T-cell (primary cell): ENCODE results near the gene SNX9. TPM values are rescaled to one million over a fixed set of nuclear protein-coding genes. Genes with fewer than 3 reads are reported as not detected.

ENCODE experiments used
- ATAC-seq, 4 experiments: fragments of 200-7000 bp in 3 of 4; fragments of 150-1000 bp in 1 of 4; cut with Tn5 transposase; replicated peaks in 1 of 4; 1 replicate in 3 of 4; 2 replicates in 1 of 4; pipeline ENCODE4 v1.10.0; 2021; ENCODE audit warnings: moderate library complexity in 3 of 4, mild to moderate bottlenecking in 2 of 4, moderate number of reproducible peaks in 1 of 4
- CTCF ChIA-PET, 2 donors: fragments of 300-600 bp; sonication (Branson Sonifier 250); formaldehyde crosslinking; loops; one replicate each; lab custom pipeline; 2022; ENCODE audit warnings: antibody characterized with exemption in 2 of 2; lab: Charles Lee
- POLR2A ChIA-PET, 2 donors: fragments of 300-600 bp; sonication (Branson Sonifier 250); formaldehyde crosslinking; loops; one replicate each; lab custom pipeline; 2022; ENCODE audit warnings: antibody characterized with exemption in 2 of 2; lab: Charles Lee
- DNase-seq, 35 experiments: peaks; one replicate each; pipeline versions ENCODE4 v3.0.0 to v3.0.0-alpha.2; 2013 to 2023
- H3K27ac ChIP-seq: one replicate; pipeline ENCODE4 v1.5.1; 2013; ENCODE audit warnings: low read length
- H3K27me3 ChIP-seq, 2 experiments: replicated peaks in 1 of 2; 1 replicate in 1 of 2; 2 replicates in 1 of 2; pipeline versions ENCODE4 v1.6.1 to v1.7.0; 2013; ENCODE audit warnings: low read length in 1 of 2, mixed read lengths in 1 of 2; ENCODE audit not compliant: control insufficient read depth in 2 of 2, insufficient read depth in 2 of 2; ENCODE audit errors: extremely low read depth in 1 of 2
- H3K36me3 ChIP-seq, 2 donors: 1 replicate in 1 of 2; 2 replicates in 1 of 2; pipeline versions ENCODE4 v1.6.1 to v1.7.0; 2013; ENCODE audit warnings: low read length in 1 of 2; ENCODE audit not compliant: control insufficient read depth in 2 of 2, insufficient read depth in 1 of 2; ENCODE audit errors: extremely low read depth in 1 of 2
- H3K4me1 ChIP-seq, 2 experiments: 1 replicate in 1 of 2; 2 replicates in 1 of 2; pipeline versions ENCODE4 v1.6.1 to v1.7.0; 2013; ENCODE audit warnings: low read length in 2 of 2, mixed read lengths in 1 of 2; ENCODE audit not compliant: insufficient read depth in 2 of 2, control insufficient read depth in 1 of 2; ENCODE audit errors: extremely low read depth in 1 of 2
- H3K4me3 ChIP-seq, 2 donors: 1 replicate in 1 of 2; 2 replicates in 1 of 2; pipeline versions ENCODE4 v1.5.1 to v1.7.0; 2013; ENCODE audit warnings: mild to moderate bottlenecking in 2 of 2, low read length in 1 of 2, moderate library complexity in 1 of 2; ENCODE audit not compliant: control insufficient read depth in 1 of 2; ENCODE audit errors: extremely low read depth in 1 of 2
- H3K9me3 ChIP-seq: 2 replicates; pipeline ENCODE4 v1.7.0; 2013
- H3K27ac Mint-ChIP-seq, 2 donors: one replicate each; pipeline ENCODE4 v1.8.0; 2020 to 2021; ENCODE audit warnings: mild to moderate bottlenecking in 2 of 2, mixed read lengths in 2 of 2
- H3K27me3 Mint-ChIP-seq, 2 donors: one replicate each; pipeline ENCODE4 v1.8.0; 2021 to 2022; ENCODE audit warnings: mixed read lengths in 2 of 2
- H3K36me3 Mint-ChIP-seq: one replicate; pipeline ENCODE4 v1.8.0; 2021; ENCODE audit warnings: mixed read lengths
- H3K4me1 Mint-ChIP-seq, 3 donors: one replicate each; pipeline ENCODE4 v1.8.0; 2020 to 2022; ENCODE audit warnings: mixed read lengths in 3 of 3, mild to moderate bottlenecking in 1 of 3
- H3K4me3 Mint-ChIP-seq, 3 donors: one replicate each; pipeline ENCODE4 v1.8.0; 2020 to 2022; ENCODE audit warnings: mild to moderate bottlenecking in 3 of 3, mixed read lengths in 3 of 3, moderate library complexity in 3 of 3
- H3K9me3 Mint-ChIP-seq, 3 donors: one replicate each; pipeline ENCODE4 v1.8.0; 2020 to 2022; ENCODE audit warnings: mixed read lengths in 3 of 3
- WGBS: methylation state at CpG from one replicate; pipeline ENCODE4 v1.1.5; 2013; ENCODE audit warnings: missing lambda C conversion rate; ENCODE audit not compliant: insufficient coverage; 5-methylcytosine and 5-hydroxymethylcytosine counted together
- total RNA-seq, 35 experiments: library from RNA in 6 of 35; stranded (reverse) in 6 of 35; fragments of 120-200 nt in 1 of 35; gene quantifications; one replicate each; pipeline versions ENCODE4 v1.2.1 to v1.2.4 and lab custom pipeline; 2013 to 2026

SNX9 gene
- total RNA-seq, 5 donors from 2014 or later (not counting 1 experiment from before 2014, with no cell fraction given): 20.5 to 25.9 (median 23.7) TPM

DNA sequence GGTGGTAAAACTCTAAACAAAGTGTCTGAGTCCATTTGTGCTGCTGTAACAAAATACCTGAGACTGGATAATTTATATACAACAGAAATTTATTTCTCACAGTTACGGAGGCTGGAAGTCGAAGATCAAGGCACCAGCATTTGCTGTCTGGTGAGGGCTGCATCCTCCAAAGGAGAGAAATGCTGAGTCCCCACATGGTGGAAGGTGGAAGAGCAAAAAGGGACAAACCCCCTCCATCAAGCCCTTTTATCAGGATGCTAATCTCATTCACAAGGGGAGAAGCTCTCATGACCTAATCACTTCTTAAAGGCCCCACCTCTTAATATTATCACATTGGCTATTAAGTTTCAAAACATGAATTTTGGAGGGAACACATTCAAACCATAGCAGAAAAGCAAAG is 102.7 kb downstream of the SNX9 start:
- Mint-ChIP-seq H3K36me3 (peaks cover 71% of the 10 kb centered on the region), H3K27ac (no peak overlapping the region), H3K4me3 (no peak overlapping the region), H3K4me1 (no peaks in the 10 kb centered on the region), H3K27me3 (no peaks in the 10 kb centered on the region), H3K9me3 (no peaks in the 10 kb centered on the region)
- ChIA-PET CTCF (interaction anchor here in 1 of 2 donors (2.0 kb wide), 1 partner anchor 11 kb away, joined by 4 read pairs; no protein-coding TSS in a partner anchor), POLR2A (interaction anchor here in 1 of 2 donors (0.6 kb wide), 1 partner anchor 168 kb away, joined by 3 read pairs; no protein-coding TSS in a partner anchor)
- H3K9me3 ChIP-seq: no peaks in the 10 kb centered on the region
- no peaks in the 10 kb centered on the region for H3K4me1 ChIP-seq
- no CpG with 5 or more reads among the region's 2 CpGs for WGBS
- peaks cover 4 to 32% of the 10 kb centered on the region in 2 donors for H3K36me3 ChIP-seq
- DNase-seq: no peak
- H3K27ac ChIP-seq: no peak overlapping the region
- no peaks in the 10 kb centered on the region for H3K27me3 ChIP-seq
- H3K4me3 ChIP-seq: no peak overlapping the region
- no peak for ATAC-seq

DNA sequence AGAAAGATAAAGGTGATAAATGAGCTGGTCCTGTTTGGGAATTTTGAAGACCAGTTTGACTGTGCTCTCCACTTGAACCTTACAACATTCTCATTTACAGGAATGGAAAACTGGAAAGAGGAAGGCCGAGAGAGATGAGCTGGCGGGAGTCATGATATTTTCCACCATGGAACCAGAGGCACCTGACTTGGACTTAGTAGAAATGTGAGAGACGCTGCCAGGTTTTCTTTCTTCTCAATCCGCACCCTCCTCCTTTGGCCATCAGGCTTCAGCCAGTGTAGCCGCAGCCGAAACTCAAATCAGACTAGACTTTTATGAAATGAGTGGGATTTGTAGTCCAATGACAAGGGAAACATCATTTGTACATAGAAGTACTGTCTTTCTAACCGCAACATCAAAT is 104.0 kb downstream of the SNX9 start:
- peaks cover 4 to 27% of the 10 kb centered on the region in 2 donors for H3K36me3 ChIP-seq
- no peak for ATAC-seq
- no peak for DNase-seq
- Mint-ChIP-seq H3K27ac (no peak overlapping the region), H3K36me3 (peaks cover 68% of the 10 kb centered on the region), H3K27me3 (no peaks in the 10 kb centered on the region), H3K9me3 (no peaks in the 10 kb centered on the region), H3K4me3 (no peak overlapping the region), H3K4me1 (no peaks in the 10 kb centered on the region)
- no peaks in the 10 kb centered on the region for H3K27me3 ChIP-seq
- 100% methylated on average over 1 of the region's 7 CpGs for WGBS
- H3K9me3 ChIP-seq: no peaks in the 10 kb centered on the region
- H3K4me1 ChIP-seq: no peaks in the 10 kb centered on the region
- no peak overlapping the region for H3K4me3 ChIP-seq
- no peak overlapping the region for H3K27ac ChIP-seq
- ChIA-PET CTCF (interaction anchor here (0.6 to 2.0 kb wide), 2 partner anchors 10 to 11 kb away, joined by 3 to 4 read pairs; no protein-coding TSS in a partner anchor), POLR2A (interaction anchor here in 1 of 2 donors (0.6 kb wide), 1 partner anchor 659 kb away, joined by 3 read pairs; no protein-coding TSS in a partner anchor)

DNA sequence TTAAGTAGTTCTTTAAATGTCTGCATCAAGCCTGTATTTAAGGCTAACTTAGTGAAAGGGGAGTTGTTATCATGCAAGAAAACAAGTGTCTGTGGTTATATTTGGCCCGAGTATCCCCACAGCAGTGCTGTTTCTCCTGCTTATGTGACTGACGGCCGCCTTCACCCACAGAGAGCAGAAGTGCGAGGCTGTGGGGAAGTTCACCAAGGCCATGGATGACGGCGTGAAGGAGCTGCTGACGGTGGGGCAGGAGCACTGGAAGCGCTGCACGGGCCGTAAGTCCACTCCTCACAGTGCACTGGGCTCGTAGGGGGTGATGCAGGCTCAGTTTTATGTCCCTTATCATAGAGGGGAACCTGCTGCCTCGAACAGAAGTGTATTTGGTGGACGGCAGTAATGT is 105.4 kb downstream of the SNX9 start:
- no peaks in the 10 kb centered on the region for H3K27me3 Mint-ChIP-seq
- ChIA-PET POLR2A (no interaction called here), CTCF (no interaction called here)
- H3K9me3 ChIP-seq: no peaks in the 10 kb centered on the region
- 90% methylated on average over 7 of the region's 13 CpGs for WGBS
- ATAC-seq: no peak
- peaks cover 4 to 16% of the 10 kb centered on the region in 2 donors for H3K36me3 ChIP-seq
- no peak overlapping the region for H3K4me3 ChIP-seq
- no peaks in the 10 kb centered on the region for H3K4me1 Mint-ChIP-seq
- peaks cover 63% of the 10 kb centered on the region for H3K36me3 Mint-ChIP-seq
- no peak overlapping the region for H3K4me3 Mint-ChIP-seq
- no peak overlapping the region for H3K27ac Mint-ChIP-seq
- no peak overlapping the region for H3K27ac ChIP-seq
- no peaks in the 10 kb centered on the region for H3K4me1 ChIP-seq
- DNase-seq: no peak
- H3K27me3 ChIP-seq: no peaks in the 10 kb centered on the region
- H3K9me3 Mint-ChIP-seq: no peaks in the 10 kb centered on the region

DNA sequence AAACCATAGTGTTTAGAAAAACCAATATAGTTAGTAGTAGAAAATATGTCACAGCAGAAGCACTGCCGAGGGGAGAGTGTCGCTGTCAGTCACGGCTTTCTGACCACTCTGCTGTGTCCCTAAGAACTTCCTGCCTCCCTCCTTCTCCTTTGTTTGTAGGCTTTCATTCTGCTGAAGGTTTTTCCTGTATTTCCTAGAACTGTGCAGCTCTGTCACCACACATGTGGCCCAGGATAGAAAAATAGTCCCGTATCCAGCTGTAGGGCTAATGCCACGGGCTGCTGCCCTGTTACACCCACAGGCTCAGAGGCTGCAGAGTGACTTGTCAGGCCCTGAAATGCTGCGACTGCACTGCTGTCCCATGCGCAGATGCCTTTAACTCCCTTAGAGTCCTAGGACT is 106.0 kb downstream of the SNX9 start:
- H3K4me1 ChIP-seq: no peaks in the 10 kb centered on the region
- H3K36me3 ChIP-seq: peaks cover 4 to 12% of the 10 kb centered on the region in 2 donors
- H3K4me3 ChIP-seq: no peak overlapping the region
- WGBS: 91% methylated on average over 5 of the region's 7 CpGs
- H3K27me3 ChIP-seq: no peaks in the 10 kb centered on the region
- ATAC-seq: no peak
- H3K9me3 Mint-ChIP-seq: no peaks in the 10 kb centered on the region
- CTCF ChIA-PET: no interaction called here
- DNase-seq: no peak
- H3K27ac ChIP-seq: no peak overlapping the region
- peaks cover 62% of the 10 kb centered on the region for H3K36me3 Mint-ChIP-seq
- H3K4me1 Mint-ChIP-seq: no peaks in the 10 kb centered on the region
- POLR2A ChIA-PET: no interaction called here
- no peaks in the 10 kb centered on the region for H3K27me3 Mint-ChIP-seq
- no peaks in the 10 kb centered on the region for H3K9me3 ChIP-seq
- H3K27ac Mint-ChIP-seq: no peak overlapping the region
- H3K4me3 Mint-ChIP-seq: no peak overlapping the region

DNA sequence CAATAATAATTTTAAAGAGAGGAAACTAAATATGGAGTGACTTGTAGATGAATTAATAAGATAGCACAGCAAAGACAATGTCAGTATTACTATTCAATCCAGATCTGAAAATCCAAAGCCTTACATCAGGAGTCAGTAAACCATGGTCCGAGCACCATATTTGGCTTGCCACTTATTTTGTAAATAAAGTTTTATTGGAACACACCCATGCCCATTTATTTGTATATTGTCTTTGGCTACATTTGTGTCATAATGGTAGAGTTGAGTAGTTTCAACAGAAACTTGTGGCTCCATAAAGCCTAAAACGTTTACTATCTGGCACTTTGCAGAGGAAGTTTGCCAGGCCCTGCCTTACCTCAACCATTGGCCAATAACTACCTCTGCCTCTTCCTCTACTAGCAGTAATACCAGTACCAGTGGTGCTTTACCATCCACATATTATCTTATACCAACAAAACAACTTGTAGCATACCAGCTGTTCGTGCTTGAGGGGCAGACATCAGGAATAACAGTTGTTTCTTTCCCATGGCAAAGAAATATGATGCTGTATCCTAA is 106.8 kb downstream of the SNX9 start:
- peaks cover 56% of the 10 kb centered on the region for H3K36me3 Mint-ChIP-seq
- Histone ChIP-seq H3K27me3 (no peaks in the 10 kb centered on the region), H3K36me3 (peaks cover 4 to 12% of the 10 kb centered on the region in 2 donors), H3K4me3 (no peak overlapping the region), H3K4me1 (no peaks in the 10 kb centered on the region), H3K27ac (no peak overlapping the region), H3K9me3 (no peaks in the 10 kb centered on the region)
- no CpG with 5 or more reads among the region's 3 CpGs for WGBS
- H3K27ac Mint-ChIP-seq: no peak overlapping the region
- ChIA-PET CTCF (no interaction called here), POLR2A (no interaction called here)
- H3K4me1 Mint-ChIP-seq: no peaks in the 10 kb centered on the region
- H3K4me3 Mint-ChIP-seq: no peak overlapping the region
- DNase-seq: no peak
- H3K27me3 Mint-ChIP-seq: no peaks in the 10 kb centered on the region
- no peaks in the 10 kb centered on the region for H3K9me3 Mint-ChIP-seq
- ATAC-seq: no peak

DNA sequence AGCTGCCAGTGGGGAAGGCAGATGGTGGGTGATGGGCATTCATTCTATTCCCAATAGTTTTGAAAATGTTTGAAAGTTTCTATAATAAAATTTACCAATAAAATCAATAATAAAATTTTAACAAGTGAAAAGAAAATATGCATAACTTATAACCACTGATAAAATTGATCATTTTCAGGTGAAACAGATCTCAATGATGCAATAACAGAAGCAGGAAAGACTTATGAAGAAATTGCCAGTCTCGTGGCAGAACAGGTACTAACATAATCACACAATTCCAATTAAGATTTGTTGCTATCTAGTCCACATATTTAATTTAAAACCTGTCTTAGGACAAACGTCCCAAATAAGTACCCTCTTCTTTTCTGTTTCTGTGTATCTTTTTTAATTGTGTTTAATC is 112.7 kb downstream of the SNX9 start:
- H3K9me3 ChIP-seq: no peaks in the 10 kb centered on the region
- H3K4me3 ChIP-seq: no peak overlapping the region
- Mint-ChIP-seq H3K27ac (no peak overlapping the region), H3K27me3 (no peaks in the 10 kb centered on the region), H3K9me3 (no peaks in the 10 kb centered on the region), H3K4me1 (peaks cover 0 to 6% (median 0%) of the 10 kb centered on the region in 3 donors), H3K36me3 (peaks cover 57% of the 10 kb centered on the region), H3K4me3 (no peak overlapping the region)
- peaks cover 16 to 30% of the 10 kb centered on the region in 2 donors for H3K36me3 ChIP-seq
- ATAC-seq (no peak), DNase-seq (no peak)
- ChIA-PET POLR2A (no interaction called here), CTCF (no interaction called here)
- WGBS: no CpG with 5 or more reads among the region's 2 CpGs
- no peaks in the 10 kb centered on the region for H3K27me3 ChIP-seq
- no peak overlapping the region for H3K27ac ChIP-seq
- H3K4me1 ChIP-seq: no peaks in the 10 kb centered on the region
